ENCODE measurements around the gene PGR. TPM values are rescaled to one million over a fixed set of nuclear protein-coding genes. Genes with fewer than 3 reads are reported as not detected.

Gene PGR
- total RNA-seq, 1 donor from 2014 or later = not detected

DNA sequence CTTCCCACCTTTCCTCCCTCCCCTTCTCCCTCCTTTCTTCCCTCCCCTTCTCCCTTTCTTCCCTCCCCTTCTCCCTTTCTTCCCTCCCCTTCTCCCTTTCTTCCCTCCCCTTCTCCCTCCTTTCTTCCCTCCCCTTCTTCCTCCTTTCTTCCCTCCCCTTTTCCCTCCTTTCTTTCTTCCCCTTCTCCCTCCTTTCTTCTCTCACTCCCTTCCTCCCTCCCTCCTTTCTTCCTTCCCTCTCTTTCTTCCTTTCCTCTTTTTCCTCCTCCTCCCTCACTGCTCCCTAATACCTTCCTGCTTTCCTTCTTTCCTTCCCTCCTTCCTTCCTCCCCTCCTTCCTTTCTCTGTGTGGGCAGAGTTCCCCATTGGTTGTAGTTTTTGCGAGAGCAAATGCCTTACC, 76.1 kb downstream of the PGR start:
- TF ChIP-seq, protein P1, sequence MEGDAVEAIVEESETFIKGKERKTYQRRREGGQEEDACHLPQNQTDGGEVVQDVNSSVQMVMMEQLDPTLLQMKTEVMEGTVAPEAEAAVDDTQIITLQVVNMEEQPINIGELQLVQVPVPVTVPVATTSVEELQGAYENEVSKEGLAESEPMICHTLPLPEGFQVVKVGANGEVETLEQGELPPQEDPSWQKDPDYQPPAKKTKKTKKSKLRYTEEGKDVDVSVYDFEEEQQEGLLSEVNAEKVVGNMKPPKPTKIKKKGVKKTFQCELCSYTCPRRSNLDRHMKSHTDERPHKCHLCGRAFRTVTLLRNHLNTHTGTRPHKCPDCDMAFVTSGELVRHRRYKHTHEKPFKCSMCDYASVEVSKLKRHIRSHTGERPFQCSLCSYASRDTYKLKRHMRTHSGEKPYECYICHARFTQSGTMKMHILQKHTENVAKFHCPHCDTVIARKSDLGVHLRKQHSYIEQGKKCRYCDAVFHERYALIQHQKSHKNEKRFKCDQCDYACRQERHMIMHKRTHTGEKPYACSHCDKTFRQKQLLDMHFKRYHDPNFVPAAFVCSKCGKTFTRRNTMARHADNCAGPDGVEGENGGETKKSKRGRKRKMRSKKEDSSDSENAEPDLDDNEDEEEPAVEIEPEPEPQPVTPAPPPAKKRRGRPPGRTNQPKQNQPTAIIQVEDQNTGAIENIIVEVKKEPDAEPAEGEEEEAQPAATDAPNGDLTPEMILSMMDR (IDR thresholded peaks at IDR 0.05) = no peak
- no peaks in the 10 kb centered on the region for H3K9me3 Mint-ChIP-seq (ENCODE audit: unreplicated experiment)
- H3K27me3 Mint-ChIP-seq (ENCODE audit: unreplicated experiment) = peaks cover 31% of the 10 kb centered on the region
- H3K36me3 Mint-ChIP-seq (ENCODE audit: unreplicated experiment) = no peaks in the 10 kb centered on the region
- no peak overlapping the region for H3K4me3 Mint-ChIP-seq (ENCODE audit: unreplicated experiment)
- no peak for DNase-seq (ENCODE audit: extremely low spot score, unreplicated experiment)
- no peaks in the 10 kb centered on the region for H3K4me1 Mint-ChIP-seq (ENCODE audit: unreplicated experiment)
- H3K27ac Mint-ChIP-seq (ENCODE audit: unreplicated experiment) = no peak overlapping the region

DNA sequence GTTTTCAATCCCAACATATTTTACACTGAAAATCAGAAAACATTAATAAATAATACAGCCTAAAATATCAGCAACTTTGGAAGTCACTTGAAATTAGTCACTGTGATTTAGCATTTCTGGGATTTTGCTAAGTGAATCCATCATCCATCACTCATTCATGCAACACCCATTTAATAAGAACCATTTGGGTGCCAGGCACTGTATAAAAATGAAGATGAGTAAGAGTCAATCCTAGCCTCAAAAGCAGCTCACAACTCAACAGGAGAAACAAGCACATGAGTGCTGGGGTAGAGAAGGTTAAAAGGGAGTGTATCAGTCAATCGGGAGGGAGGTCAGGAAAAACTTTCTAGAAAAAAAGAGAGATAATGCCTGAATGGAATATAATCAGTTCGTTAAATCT, 77.9 kb downstream of the PGR start:
- Mint-ChIP-seq H3K9me3 (ENCODE audit: unreplicated experiment) (no peaks in the 10 kb centered on the region), H3K36me3 (ENCODE audit: unreplicated experiment) (no peaks in the 10 kb centered on the region), H3K27ac (ENCODE audit: unreplicated experiment) (no peak overlapping the region), H3K4me3 (ENCODE audit: unreplicated experiment) (no peak overlapping the region), H3K27me3 (ENCODE audit: unreplicated experiment) (peaks cover 24% of the 10 kb centered on the region), H3K4me1 (ENCODE audit: unreplicated experiment) (no peaks in the 10 kb centered on the region)
- TF ChIP-seq, protein P1 (IDR thresholded peaks at IDR 0.05) = no peak
- DNase-seq (ENCODE audit: extremely low spot score, unreplicated experiment) = no peak

DNA sequence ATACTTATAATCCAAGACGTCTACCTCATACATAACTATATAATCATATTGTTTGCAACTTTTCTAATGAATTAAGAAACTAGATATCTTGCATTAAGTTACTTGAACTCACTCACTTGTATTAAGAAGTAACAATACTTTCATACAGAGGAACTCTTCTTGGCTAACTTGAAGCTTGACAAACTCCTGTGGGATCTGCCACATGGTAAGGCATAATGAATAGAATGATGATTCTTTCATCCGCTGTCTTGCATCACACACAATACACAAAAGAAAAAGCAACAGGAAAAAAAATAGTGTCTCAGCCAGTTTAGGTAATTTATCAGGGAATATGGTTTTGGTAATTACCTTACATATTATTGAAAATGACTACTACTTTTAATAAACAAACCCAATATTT, 79.8 kb downstream of the PGR start:
- DNase-seq (ENCODE audit: extremely low spot score, unreplicated experiment) = no peak
- Mint-ChIP-seq H3K36me3 (ENCODE audit: unreplicated experiment) (no peaks in the 10 kb centered on the region), H3K9me3 (ENCODE audit: unreplicated experiment) (no peaks in the 10 kb centered on the region), H3K27ac (ENCODE audit: unreplicated experiment) (no peak overlapping the region), H3K4me1 (ENCODE audit: unreplicated experiment) (no peaks in the 10 kb centered on the region), H3K27me3 (ENCODE audit: unreplicated experiment) (peaks cover 21% of the 10 kb centered on the region), H3K4me3 (ENCODE audit: unreplicated experiment) (no peak overlapping the region)
- TF ChIP-seq, protein P1 (IDR thresholded peaks at IDR 0.05) = no peak

DNA sequence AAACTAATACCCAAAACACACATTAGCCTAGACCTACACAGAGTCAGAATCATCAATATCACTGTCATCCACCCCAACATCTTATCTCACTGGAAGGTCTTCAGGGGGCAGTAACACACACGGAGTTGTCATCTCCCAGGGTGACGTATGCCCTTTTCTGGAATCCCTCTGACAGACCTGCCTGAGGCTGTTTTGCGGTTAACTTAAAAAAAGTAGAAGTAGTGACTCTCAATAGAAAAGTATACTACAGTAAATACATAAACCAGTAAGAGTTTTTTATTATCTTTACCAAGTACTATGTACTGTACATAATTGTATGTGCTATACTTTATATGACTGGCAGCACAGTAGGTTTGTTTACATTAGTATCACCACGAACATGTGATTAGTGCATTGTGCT, 80.5 kb downstream of the PGR start:
- Mint-ChIP-seq H3K4me1 (ENCODE audit: unreplicated experiment) (no peaks in the 10 kb centered on the region), H3K27ac (ENCODE audit: unreplicated experiment) (no peak overlapping the region), H3K36me3 (ENCODE audit: unreplicated experiment) (no peaks in the 10 kb centered on the region), H3K4me3 (ENCODE audit: unreplicated experiment) (no peak overlapping the region), H3K27me3 (ENCODE audit: unreplicated experiment) (peaks cover 27% of the 10 kb centered on the region), H3K9me3 (ENCODE audit: unreplicated experiment) (no peaks in the 10 kb centered on the region)
- TF ChIP-seq, protein P1 (IDR thresholded peaks at IDR 0.05) = no peak
- DNase-seq (ENCODE audit: extremely low spot score, unreplicated experiment) = no peak

DNA sequence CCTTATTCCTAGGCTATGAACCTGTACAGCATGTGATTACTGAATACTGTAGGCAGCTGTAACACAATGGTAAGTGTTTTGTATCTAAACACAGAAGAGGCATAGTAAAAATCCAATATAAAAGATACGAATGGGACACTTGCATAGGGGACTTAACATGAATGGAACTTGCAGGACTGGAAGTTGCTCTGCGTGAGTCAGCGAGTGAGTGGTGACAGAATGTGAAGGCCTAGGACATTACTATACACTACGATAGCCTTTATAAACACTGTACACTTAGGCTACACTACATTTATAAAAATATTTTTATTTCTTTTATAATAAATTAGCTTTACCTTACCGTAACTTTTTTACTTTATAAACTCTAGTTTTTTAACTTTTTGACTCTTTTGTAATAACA, 81.1 kb downstream of the PGR start:
- no peak overlapping the region for H3K27ac Mint-ChIP-seq (ENCODE audit: unreplicated experiment)
- H3K27me3 Mint-ChIP-seq (ENCODE audit: unreplicated experiment) = peaks cover 29% of the 10 kb centered on the region
- TF ChIP-seq, protein P1 (IDR thresholded peaks at IDR 0.05) = no peak
- H3K4me3 Mint-ChIP-seq (ENCODE audit: unreplicated experiment) = no peak overlapping the region
- no peaks in the 10 kb centered on the region for H3K4me1 Mint-ChIP-seq (ENCODE audit: unreplicated experiment)
- DNase-seq (ENCODE audit: extremely low spot score, unreplicated experiment) = no peak
- no peaks in the 10 kb centered on the region for H3K9me3 Mint-ChIP-seq (ENCODE audit: unreplicated experiment)
- no peaks in the 10 kb centered on the region for H3K36me3 Mint-ChIP-seq (ENCODE audit: unreplicated experiment)

All from osteocyte (in vitro differentiated cells).